SKM-1 treated with dmso at 0.1 percent for 144 hours (cell line): ENCODE data around the gene UGT1A4.

ENCODE experiments used
- DNase-seq: peaks from one replicate; lab custom pipeline; 2025; ENCODE audit not compliant: unreplicated experiment; lab: John Stamatoyannopoulos, UW

The UGT1A4 gene

GRCh38 chr2:233780771-233781170 lies 62.2 kb downstream of the UGT1A4 start:
- DNase-seq, result no peak

- DNase-seq, result no peak
Measured at GRCh38 chr2:233789554-233789953, 71.0 kb downstream of the UGT1A4 start.

- no peak for DNase-seq
Measured at GRCh38 chr2:233791151-233791882, 72.8 kb downstream of the UGT1A4 start.

- no peak for DNase-seq
Measured at GRCh38 chr2:233791883-233792329, 73.4 kb downstream of the UGT1A4 start.

- DNase-seq, result no peak
Measured at GRCh38 chr2:233792720-233793119, 74.2 kb downstream of the UGT1A4 start.

GRCh38 chr2:233793465-233794127 lies 75.1 kb downstream of the UGT1A4 start:
- DNase-seq, result no peak

GRCh38 chr2:233794128-233794658 lies 75.7 kb downstream of the UGT1A4 start:
- DNase-seq, result no peak

- DNase-seq, result no peak
Measured at GRCh38 chr2:233795735-233796171, 77.2 kb downstream of the UGT1A4 start.

GRCh38 chr2:233796254-233796653 lies 77.7 kb downstream of the UGT1A4 start:
- DNase-seq, result no peak

- no peak for DNase-seq
Measured at GRCh38 chr2:233798335-233799086, 80.0 kb downstream of the UGT1A4 start.

GRCh38 chr2:233799087-233799665 lies 80.6 kb downstream of the UGT1A4 start:
- no peak for DNase-seq

- DNase-seq, result no peak
Measured at GRCh38 chr2:233799716-233800115, 81.2 kb downstream of the UGT1A4 start.

- DNase-seq, result no peak
Measured at GRCh38 chr2:233800208-233800607, 81.7 kb downstream of the UGT1A4 start.

GRCh38 chr2:233801357-233802131 lies 83.0 kb downstream of the UGT1A4 start:
- DNase-seq, result no peak

- DNase-seq, result no peak
Measured at GRCh38 chr2:233802132-233802815, 83.7 kb downstream of the UGT1A4 start.

GRCh38 chr2:233803292-233803911 lies 84.9 kb downstream of the UGT1A4 start:
- DNase-seq, result no peak

GRCh38 chr2:233803994-233804393 lies 85.5 kb downstream of the UGT1A4 start:
- no peak for DNase-seq

- no peak for DNase-seq
Measured at GRCh38 chr2:233807215-233807865, 88.8 kb downstream of the UGT1A4 start.
